DMS114 treated with DMSO at 0.1 percent for 48 hours (cell line): ENCODE data around the gene MT1H.
"Not testable (repeated sequence)": the region's sequence is repeated elsewhere in the genome, so short reads cannot be mapped to it uniquely, and the experiment has no call there.

Source experiments
- DNase-seq: peaks from one replicate; lab custom pipeline; 2025; ENCODE audit not compliant: unreplicated experiment; lab: John Stamatoyannopoulos, UW

MT1H gene

GRCh38 chr16:56664506-56664905, 5.1 kb upstream of the MT1H start:
- DNase-seq = no peak

GRCh38 chr16:56665286-56666261, 4.0 kb upstream of the MT1H start:
- not testable (repeated sequence) for DNase-seq

GRCh38 chr16:56667581-56668571, 1.7 kb upstream of the MT1H start, which contains the start of gene MT1G:
TSS of gene MT1G (minus strand) at chr16:56668065. CDS start at chr16:56667993, 72 bp downstream.
- no peak for DNase-seq

- DNase-seq = no peak
These were observed 416 bp downstream of the MT1H start for GRCh38 chr16:56669840-56670619.

- DNase-seq = no peak
These were observed 963 bp downstream of the MT1H start for GRCh38 chr16:56670620-56670934.

GRCh38 chr16:56671691-56672090, 2.1 kb downstream of the MT1H start:
- not testable (repeated sequence) for DNase-seq

GRCh38 chr16:56672171-56672570, 2.6 kb downstream of the MT1H start:
- DNase-seq = not testable (repeated sequence)

GRCh38 chr16:56672761-56673536, 3.3 kb downstream of the MT1H start:
- no peak for DNase-seq

GRCh38 chr16:56673921-56674320, 4.3 kb downstream of the MT1H start:
- DNase-seq = peak; percentile 16

- DNase-seq = not testable (repeated sequence)
These were observed 5.0 kb downstream of the MT1H start for GRCh38 chr16:56674570-56674969.

- no peak for DNase-seq
These were observed 6.1 kb downstream of the MT1H start for GRCh38 chr16:56675685-56676210.

- DNase-seq = no peak
These were observed 7.9 kb downstream of the MT1H start for GRCh38 chr16:56677474-56677873.

- DNase-seq = no peak
These were observed 9.6 kb downstream of the MT1H start for GRCh38 chr16:56679078-56679730.

- DNase-seq = no peak
These were observed 10.2 kb downstream of the MT1H start for GRCh38 chr16:56679818-56680217.

GRCh38 chr16:56681939-56682702, 12.5 kb downstream of the MT1H start, which contains the start of gene MT1X:
TSS of gene MT1X (plus strand) at chr16:56682470. CDS start at chr16:56682541, 71 bp downstream.
- DNase-seq = peak; percentile 70

GRCh38 chr16:56682703-56683397, 13.2 kb downstream of the MT1H start:
- no peak for DNase-seq

- DNase-seq = peak; percentile 18
These were observed 14.0 kb downstream of the MT1H start for GRCh38 chr16:56683424-56684172.
